Lower leg skin (tissue), 4 donors: ENCODE data around the gene IKZF1. TPM values are rescaled to one million over a fixed set of nuclear protein-coding genes. Genes with fewer than 3 reads are reported as not detected.
A peak's percentile ranks its signal among the peaks of the same experiment; 100 is the strongest.

ENCODE experiments used
- DNase-seq, 2 donors: peaks; one replicate each; pipeline ENCODE4 v3.0.0-alpha.2; 2019; ENCODE audit warnings: low spot score in 2 of 2
- H3K4me3 ChIP-seq: fragments of 200-600 bp; sonication (generic); 2 replicates; pipeline ENCODE4 v1.5.1; 2017; ENCODE audit warnings: mild to moderate bottlenecking, low read depth; ENCODE audit not compliant: poor library complexity, severe bottlenecking
- CTCF ChIP-seq, 3 donors: fragments of 450-650 bp; IDR thresholded peaks; one replicate each; pipeline ENCODE4 v1.5.1; 2016; ENCODE audit warnings: antibody characterized with exemption in 3 of 3, mild to moderate bottlenecking in 3 of 3, moderate library complexity in 2 of 3
- POLR2A ChIP-seq, 2 donors: fragments of 450-650 bp; IDR thresholded peaks; one replicate each; pipeline ENCODE4 v1.6.1; 2016 to 2017; ENCODE audit warnings: antibody characterized with exemption in 2 of 2, mild to moderate bottlenecking in 1 of 2, moderate library complexity in 1 of 2
- WGBS, 2 donors: methylation state at CpG; one replicate each; pipeline ENCODE4 v1.1.5; 2018; 5-methylcytosine and 5-hydroxymethylcytosine counted together
- intact Hi-C: fragments of 100-400 bp; cut with DNase I; formaldehyde crosslinking; loops from one replicate; pipeline ENCODE4 v1.15.0; 2023; ENCODE audit warnings: low total_unique reads
- total RNA-seq, 4 donors: library from RNA; depleted of rRNA; stranded (reverse); fragments of >200 nt; gene quantifications; one replicate each; pipeline ENCODE4 v1.1.0, GENCODE V29; 2016

IKZF1 gene
- total RNA-seq: 10 to 100 TPM in 1 of 4 donors, 1 to 10 TPM in 3; 5.3 to 10.8 (median 7.6) TPM

- peak; percentile 43 to 90 for DNase-seq
- intact Hi-C loops: loop anchor here (10.0 kb wide), 1 partner anchor 60 kb away; no protein-coding TSS in a partner anchor
- no peak for TF ChIP-seq POLR2A (IDR thresholded peaks at IDR 0.05)
- no peak for TF ChIP-seq CTCF (IDR thresholded peaks at IDR 0.05)
- WGBS, 2 donors: 1% methylated on average over 46 to 86 of the region's 107 CpGs
- peak within 1 kb of the TSS; percentile 29 for H3K4me3 ChIP-seq
Measured at GRCh38 chr7:50304129-50304910, at the start of gene IKZF1. Gene IKZF1, plus strand, starts transcription at chr7:50304716. Its CDS starts 14,346 bp downstream, at chr7:50319062.

- intact Hi-C loops: no loop called here
- DNase-seq: no peak
- no peak for TF ChIP-seq CTCF (IDR thresholded peaks at IDR 0.05)
- no peak for TF ChIP-seq POLR2A (IDR thresholded peaks at IDR 0.05)
- WGBS, 2 donors: 74 to 77% methylated on average over 1 of the region's 1 CpG
- H3K4me3 ChIP-seq: no peak overlapping the region
Measured at GRCh38 chr7:50261593-50261992, 42.9 kb upstream of the IKZF1 start.

GRCh38 chr7:50262446-50262845 lies 42.1 kb upstream of the IKZF1 start:
- no peak for DNase-seq
- intact Hi-C loops: no loop called here
- TF ChIP-seq CTCF (IDR thresholded peaks at IDR 0.05): no peak
- TF ChIP-seq POLR2A (IDR thresholded peaks at IDR 0.05): no peak
- H3K4me3 ChIP-seq: no peak overlapping the region
- WGBS, 2 donors: 79 to 88% methylated on average over 2 of the region's 2 CpGs

- no peak for TF ChIP-seq POLR2A (IDR thresholded peaks at IDR 0.05)
- no peak for TF ChIP-seq CTCF (IDR thresholded peaks at IDR 0.05)
- intact Hi-C loops: no loop called here
- no peak overlapping the region for H3K4me3 ChIP-seq
- no peak for DNase-seq
- WGBS, 2 donors: 6 to 9% methylated on average over 1 of the region's 1 CpG
Measured at GRCh38 chr7:50262916-50263690, 41.4 kb upstream of the IKZF1 start.

GRCh38 chr7:50264908-50265307 lies 39.6 kb upstream of the IKZF1 start:
- intact Hi-C loops: no loop called here

More at GRCh38 chr7:50264908-50265307, 39.6 kb upstream of the IKZF1 start:
- H3K4me3 ChIP-seq: no peak overlapping the region
- TF ChIP-seq POLR2A (IDR thresholded peaks at IDR 0.05) (no peak), CTCF (IDR thresholded peaks at IDR 0.05) (no peak)
- 42 to 54% methylated on average over 3 of the region's 3 CpGs for WGBS, 2 donors
- DNase-seq: no peak
